ENCODE data around the gene MCAM.

MCAM gene

DNA sequence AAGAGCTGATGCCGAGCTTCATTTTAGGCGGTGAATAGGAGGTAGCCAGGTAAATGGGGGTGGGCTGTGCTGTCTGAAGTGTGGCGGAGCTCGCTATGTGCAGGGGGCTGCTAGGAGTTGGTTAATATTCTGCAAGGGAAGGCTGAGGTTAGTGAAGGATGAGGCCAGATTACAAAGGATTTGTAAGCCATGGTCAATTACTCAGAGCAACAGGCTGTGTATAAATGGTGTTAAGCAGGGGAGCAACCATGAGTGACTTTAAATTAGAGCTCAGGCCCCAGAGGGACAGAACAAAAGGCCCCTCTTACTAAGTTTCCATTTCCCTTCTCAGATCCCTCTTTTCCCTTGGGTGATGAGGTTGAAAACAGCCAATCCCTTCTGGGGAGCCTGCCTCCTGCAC, 7.3 kb upstream of the MCAM start:
- no peak overlapping the region for H3K27ac ChIP-seq
- DNase-seq, result no peak

DNA sequence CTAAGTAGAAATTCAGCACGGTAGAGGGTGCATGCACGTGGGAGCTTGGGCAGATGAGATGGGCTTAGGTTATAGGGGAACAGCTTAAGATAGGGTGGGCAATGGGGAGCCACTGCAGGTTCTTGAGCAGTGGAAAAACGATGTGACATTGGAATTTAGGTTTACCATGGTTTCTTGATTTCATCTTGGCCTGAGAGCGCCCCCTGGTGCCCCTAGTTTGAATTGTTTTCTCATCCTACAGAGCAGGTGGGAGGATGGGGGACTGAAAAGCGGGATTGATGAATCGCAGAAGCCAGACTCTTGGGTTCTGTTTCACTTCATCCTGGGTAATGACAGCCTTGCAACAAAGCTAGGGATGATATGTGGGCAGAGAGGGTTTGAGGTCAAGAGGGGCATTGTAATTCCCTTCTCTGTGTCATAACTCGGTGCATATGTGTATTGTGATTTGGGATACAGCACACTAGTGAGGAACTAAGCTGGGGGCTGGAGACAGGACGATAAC, 6.7 kb upstream of the MCAM start:
- Histone ChIP-seq H3K27me3 (ENCODE audit: insufficient read depth, low read depth, severe bottlenecking) (no peaks in the 10 kb centered on the region), H3K27ac (no peak overlapping the region), H3K4me3 (ENCODE audit: low read depth, low read length) (peak overlapping the region; percentile 41), H3K9me3 (ENCODE audit: severe bottlenecking) (no peaks in the 10 kb centered on the region), H3K36me3 (no peaks in the 10 kb centered on the region)
- DNase-seq, result peak; percentile 90
- TF ChIP-seq, protein P1, sequence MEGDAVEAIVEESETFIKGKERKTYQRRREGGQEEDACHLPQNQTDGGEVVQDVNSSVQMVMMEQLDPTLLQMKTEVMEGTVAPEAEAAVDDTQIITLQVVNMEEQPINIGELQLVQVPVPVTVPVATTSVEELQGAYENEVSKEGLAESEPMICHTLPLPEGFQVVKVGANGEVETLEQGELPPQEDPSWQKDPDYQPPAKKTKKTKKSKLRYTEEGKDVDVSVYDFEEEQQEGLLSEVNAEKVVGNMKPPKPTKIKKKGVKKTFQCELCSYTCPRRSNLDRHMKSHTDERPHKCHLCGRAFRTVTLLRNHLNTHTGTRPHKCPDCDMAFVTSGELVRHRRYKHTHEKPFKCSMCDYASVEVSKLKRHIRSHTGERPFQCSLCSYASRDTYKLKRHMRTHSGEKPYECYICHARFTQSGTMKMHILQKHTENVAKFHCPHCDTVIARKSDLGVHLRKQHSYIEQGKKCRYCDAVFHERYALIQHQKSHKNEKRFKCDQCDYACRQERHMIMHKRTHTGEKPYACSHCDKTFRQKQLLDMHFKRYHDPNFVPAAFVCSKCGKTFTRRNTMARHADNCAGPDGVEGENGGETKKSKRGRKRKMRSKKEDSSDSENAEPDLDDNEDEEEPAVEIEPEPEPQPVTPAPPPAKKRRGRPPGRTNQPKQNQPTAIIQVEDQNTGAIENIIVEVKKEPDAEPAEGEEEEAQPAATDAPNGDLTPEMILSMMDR (IDR thresholded peaks at IDR 0.05; ENCODE audit: low read depth, low read length), result peak; percentile 74

More for the DNA sequence above, 7.3 kb upstream of the MCAM start:
- TF ChIP-seq, protein P1 (IDR thresholded peaks at IDR 0.05; ENCODE audit: low read depth, low read length), result no peak
- Histone ChIP-seq H3K27me3 (ENCODE audit: insufficient read depth, low read depth, severe bottlenecking) (no peaks in the 10 kb centered on the region), H3K4me3 (ENCODE audit: low read depth, low read length) (peak overlapping the region; percentile 41), H3K9me3 (ENCODE audit: severe bottlenecking) (no peaks in the 10 kb centered on the region), H3K36me3 (no peaks in the 10 kb centered on the region)

DNA sequence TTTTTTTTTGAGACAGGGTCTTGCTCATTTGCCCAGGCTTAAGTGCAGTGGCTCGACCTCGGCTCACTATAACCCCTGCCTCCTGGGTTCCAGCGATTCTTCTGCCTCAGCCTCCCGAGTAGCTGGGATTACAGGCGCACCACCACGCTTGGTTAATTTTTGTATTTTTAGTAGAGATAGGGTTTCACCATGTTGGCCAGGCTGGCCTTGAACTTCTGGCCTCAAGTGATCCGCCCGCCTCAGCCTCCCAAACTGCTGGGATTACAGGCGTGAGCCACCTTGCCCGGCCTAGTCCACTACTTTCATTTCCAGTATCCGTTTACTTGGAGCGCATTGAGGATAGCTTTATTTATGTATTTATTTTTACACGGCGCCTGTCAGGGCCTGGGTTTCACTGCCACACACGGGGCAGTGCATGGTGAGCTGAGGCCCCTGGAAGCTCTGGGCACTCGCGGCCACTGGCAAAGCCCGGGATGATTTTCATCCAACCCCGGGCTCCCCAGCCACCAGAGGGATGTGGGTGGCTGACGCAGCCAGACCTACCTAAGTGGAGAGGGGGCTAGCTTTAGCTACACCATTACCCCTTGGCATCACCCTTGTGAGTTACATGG, 6.1 kb upstream of the MCAM start:
- no peaks in the 10 kb centered on the region for H3K9me3 ChIP-seq (ENCODE audit: severe bottlenecking)
- H3K4me3 ChIP-seq (ENCODE audit: low read depth, low read length), result no peak overlapping the region
- TF ChIP-seq, protein P1 (IDR thresholded peaks at IDR 0.05; ENCODE audit: low read depth, low read length), result no peak
- DNase-seq, result no peak
- no peaks in the 10 kb centered on the region for H3K27me3 ChIP-seq (ENCODE audit: insufficient read depth, low read depth, severe bottlenecking)
- no peak overlapping the region for H3K27ac ChIP-seq
- H3K36me3 ChIP-seq, result no peaks in the 10 kb centered on the region

DNA sequence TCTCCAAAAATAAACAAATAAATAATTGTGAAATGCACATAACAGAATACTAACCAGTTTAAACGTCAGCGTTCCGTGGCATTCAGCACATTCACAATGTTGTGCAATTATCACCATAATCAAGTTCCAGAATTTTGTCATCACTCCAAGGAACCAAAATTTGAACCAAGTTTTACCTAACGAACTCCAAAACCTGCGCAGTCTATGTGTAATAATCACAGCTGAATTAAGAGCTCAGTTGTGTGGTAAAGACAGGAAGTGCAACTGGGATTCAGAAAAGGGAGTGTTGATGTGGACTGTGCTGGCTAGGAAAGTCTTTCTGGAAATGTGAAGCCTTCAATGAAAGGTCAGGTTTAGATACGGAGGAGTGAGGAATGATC, 5.4 kb upstream of the MCAM start:
- Histone ChIP-seq H3K27ac (no peak overlapping the region), H3K4me3 (ENCODE audit: low read depth, low read length) (no peak overlapping the region), H3K9me3 (ENCODE audit: severe bottlenecking) (no peaks in the 10 kb centered on the region), H3K36me3 (no peaks in the 10 kb centered on the region), H3K27me3 (ENCODE audit: insufficient read depth, low read depth, severe bottlenecking) (no peaks in the 10 kb centered on the region)
- TF ChIP-seq, protein P1 (IDR thresholded peaks at IDR 0.05; ENCODE audit: low read depth, low read length), result no peak
- no peak for DNase-seq

DNA sequence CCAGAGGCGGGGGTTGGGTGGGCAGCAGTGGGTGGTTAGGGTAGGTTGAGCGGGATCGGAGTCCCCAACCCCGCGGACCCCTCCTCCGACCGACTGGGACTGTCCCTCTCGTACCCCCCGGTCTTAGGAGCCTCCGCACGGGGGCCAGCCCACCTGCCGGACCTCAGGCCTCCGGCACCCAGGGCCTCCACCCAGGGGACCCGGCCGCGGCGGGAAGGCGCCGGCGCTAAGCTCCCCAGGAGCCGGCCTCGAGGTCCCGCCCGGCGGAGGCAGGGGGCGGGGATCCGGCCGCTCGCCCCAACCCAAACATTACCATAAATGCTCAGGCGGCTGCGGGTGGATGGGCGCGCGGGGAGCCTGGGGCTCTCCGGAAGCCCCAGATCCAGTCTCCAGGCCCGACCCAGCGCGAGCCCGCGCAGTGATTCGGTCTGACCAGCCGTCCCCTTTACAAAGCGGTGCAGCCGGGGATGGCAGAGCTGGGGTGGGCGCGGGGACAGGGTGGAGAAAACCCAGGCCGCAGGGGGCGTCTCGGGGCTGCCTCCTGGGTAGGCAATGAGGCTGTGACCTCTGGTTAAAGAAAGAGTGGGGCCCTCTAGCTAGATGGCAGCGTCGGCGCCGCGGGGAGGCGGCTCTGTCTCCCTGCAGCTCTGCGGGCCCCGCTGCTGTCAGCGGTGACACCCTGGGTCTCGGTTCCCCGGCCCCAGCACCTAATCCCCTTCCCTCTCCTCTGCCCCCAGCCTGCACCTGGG, 4.0 kb upstream of the MCAM start:
- H3K4me3 ChIP-seq (ENCODE audit: low read depth, low read length), result no peak overlapping the region
- TF ChIP-seq, protein P1 (IDR thresholded peaks at IDR 0.05; ENCODE audit: low read depth, low read length), result no peak
- no peaks in the 10 kb centered on the region for H3K36me3 ChIP-seq
- peaks cover 9% of the 10 kb centered on the region for H3K27me3 ChIP-seq (ENCODE audit: insufficient read depth, low read depth, severe bottlenecking)
- H3K9me3 ChIP-seq (ENCODE audit: severe bottlenecking), result no peaks in the 10 kb centered on the region
- no peak overlapping the region; the same call in 1 of the 2 replicates for H3K27ac ChIP-seq
- no peak for DNase-seq

All from WERI-Rb-1 (cell line).